HG02610 (cell line): Measurements from ENCODE around the gene IER2.
A peak's percentile ranks its signal among the peaks of the same experiment; 100 is the strongest.

Experiments used
- ATAC-seq: cut with Tn5 transposase; IDR thresholded peaks from one replicate; pipeline ENCODE4 v1.9.1; 2021; ENCODE audit warnings: mild to moderate bottlenecking, moderate library complexity; ENCODE audit not compliant: unreplicated experiment

The IER2 gene, protein sequence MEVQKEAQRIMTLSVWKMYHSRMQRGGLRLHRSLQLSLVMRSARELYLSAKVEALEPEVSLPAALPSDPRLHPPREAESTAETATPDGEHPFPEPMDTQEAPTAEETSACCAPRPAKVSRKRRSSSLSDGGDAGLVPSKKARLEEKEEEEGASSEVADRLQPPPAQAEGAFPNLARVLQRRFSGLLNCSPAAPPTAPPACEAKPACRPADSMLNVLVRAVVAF

DNA sequence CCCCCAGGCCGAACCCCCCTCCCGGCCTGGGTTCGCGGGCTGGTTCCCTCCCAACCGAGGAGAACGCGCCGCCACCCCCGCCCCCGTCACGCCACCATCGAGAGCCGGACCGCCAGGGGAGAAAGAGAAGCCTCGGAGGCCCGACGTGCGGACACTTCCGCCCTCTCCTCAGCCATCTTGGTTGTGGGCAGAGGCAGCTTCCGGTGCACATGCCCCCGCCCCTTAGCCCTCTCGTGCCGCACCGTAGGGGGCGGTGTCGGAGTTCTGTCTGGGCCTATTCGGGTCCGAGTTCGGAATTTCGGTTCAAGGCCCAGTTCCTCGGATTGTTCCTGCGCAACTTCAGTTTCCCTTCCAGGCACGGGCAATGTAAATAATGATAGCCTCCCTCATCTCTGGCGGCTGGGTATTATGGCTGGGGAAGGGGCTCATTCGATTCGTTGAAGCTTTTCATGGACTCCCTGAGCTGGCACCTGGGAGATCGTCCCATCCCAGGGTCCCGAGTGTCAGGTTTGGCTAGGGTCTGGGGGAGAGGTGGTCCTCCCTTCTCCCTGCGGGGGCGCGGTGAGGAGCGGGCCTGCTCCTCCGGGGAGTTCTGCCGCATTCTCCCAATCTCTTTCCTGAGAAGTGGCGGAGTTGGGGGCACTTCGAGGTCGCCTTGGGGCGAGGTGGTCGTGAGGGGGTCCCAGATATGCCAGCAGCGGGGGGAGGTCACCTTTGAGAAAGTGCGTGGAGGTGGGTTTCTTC is at the start of gene IER2, which contains the start of gene STX10:
TSS of gene IER2 (plus strand) at position 225 of the 744 bp plus-strand sequence. CDS start 2,776 bp downstream, outside the sequence.
TSS of gene STX10 (minus strand) at position 189 of the 744 bp plus-strand sequence. CDS start 202 bp downstream, outside the sequence.
- peak; percentile 36 for ATAC-seq

- no peak for ATAC-seq
These were observed 49.2 kb upstream of the IER2 start for GRCh38 chr19:13100841-13101589.

GRCh38 chr19:13101590-13102415 is 48.4 kb upstream of the IER2 start:
- ATAC-seq, result no peak

DNA sequence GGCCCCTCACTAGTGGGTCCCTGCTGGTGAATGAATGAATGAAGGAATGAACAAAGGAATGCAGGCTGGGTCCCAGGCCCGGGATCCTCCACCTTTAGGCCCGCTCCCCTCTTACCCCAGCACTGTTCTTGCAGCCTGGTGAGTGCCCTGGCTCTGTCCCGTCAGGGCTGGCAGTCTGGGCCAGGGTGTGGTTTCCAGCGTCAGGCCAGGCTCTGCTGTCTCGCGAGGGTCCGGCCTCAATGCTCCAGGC is 47.9 kb upstream of the IER2 start:
- no peak for ATAC-seq

- peak; percentile 25 for ATAC-seq
These were observed 47.3 kb upstream of the IER2 start, which contains the start of gene LYL1 for GRCh38 chr19:13102666-13103580. LYL1 (minus strand) TSS chr19:13102858; CDS start chr19:13101171, 1,687 bp downstream.

DNA sequence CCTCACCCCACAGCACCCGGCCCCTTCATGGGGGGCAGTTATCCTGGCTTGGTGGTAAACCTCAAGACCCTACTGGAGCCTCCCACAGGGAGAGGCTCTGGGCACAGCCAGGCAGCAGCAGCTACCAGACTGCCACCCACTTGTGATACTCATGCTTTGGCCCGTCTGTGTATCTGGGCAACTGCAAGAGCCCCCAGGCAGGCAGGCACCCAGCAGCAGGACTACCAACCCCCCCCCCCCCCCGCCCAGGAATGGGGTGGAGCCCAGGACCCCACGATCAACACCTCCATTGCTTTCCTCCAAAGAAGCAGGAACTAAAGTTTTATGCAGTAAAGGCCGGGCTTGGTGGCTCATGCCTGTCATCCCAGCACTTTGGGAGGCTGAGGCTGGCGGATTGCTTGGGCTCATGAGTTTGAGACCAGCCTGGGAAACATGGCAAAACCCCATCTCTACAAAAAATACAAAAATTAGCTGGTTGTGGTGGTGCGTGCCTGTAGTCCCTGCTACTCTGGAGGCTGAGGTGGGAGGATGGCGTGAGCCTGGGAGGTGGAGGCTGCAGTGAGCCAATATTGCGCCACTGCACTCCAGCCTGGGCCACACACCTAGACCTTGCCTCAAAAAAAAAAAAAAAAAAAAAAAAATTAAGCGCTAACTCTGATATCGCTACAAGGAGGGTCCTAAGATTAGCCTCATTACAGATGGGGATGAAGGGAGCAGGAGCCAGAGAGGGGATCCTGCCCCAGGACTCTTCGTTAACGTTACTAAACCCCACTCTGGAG is 46.4 kb upstream of the IER2 start:
- ATAC-seq, result no peak

DNA sequence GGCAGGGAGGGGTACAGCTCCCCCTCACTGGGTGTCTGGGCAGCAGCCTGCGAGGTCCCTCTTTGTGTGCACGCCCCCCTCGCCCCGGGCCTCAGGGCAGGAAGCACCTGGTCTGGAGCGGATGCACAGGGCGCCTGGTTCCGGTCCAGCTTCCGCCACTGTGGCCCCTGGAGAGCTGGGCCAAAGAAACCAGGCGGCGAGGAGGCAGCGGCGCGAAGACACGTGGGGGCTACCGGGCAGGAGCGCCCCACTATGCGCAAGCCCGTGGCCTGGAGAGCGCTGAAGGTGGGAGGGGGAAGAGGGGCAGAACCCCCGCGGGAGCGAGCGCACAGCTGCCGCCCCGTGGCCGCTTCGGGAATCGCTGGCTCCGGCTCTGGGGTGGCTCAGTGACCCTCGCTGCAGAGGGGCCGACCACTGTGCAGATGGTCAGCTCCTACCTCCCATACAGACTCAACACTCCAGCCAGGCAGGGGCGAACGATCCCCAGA is 45.8 kb upstream of the IER2 start:
- ATAC-seq, result peak; percentile 27

- no peak for ATAC-seq
These were observed 45.1 kb upstream of the IER2 start for GRCh38 chr19:13104848-13105711.

DNA sequence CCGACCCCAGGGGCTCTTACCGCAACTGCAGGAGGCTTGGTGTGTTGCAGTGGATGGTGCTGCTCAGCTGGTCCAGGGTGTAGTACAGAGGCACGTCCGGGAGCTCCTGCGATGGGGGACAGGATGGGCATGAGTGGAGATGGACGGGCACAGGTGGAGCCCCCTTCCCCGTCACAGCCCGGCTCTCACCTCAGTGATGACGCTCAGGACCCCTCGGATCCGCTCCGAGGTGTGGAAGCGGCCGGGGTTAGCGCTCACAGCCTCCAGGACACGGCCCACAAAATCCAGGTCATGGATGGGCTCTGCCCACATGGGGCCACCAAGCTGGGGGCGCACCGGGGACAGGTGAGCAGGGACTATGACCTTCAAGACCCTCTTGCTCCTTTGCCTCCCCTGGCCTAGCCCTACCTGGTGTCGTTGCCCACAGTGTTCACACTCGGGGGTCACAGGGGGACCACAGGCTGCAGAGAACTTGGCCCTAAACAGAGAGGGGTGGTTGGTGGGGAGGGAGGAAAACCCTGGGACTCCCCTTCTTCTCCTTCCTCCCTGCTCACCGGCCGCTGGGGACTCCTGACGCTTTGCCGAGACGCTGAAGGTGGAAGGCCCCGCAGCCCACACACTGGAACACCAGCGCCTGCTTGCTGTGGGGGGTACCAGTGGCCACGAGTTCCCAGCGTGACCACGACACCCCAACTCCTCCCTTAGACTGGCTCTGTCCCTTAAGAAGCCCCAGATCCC is 40.7 kb upstream of the IER2 start:
- no peak for ATAC-seq

GRCh38 chr19:13110099-13110610 is 40.1 kb upstream of the IER2 start:
- ATAC-seq, result no peak

DNA sequence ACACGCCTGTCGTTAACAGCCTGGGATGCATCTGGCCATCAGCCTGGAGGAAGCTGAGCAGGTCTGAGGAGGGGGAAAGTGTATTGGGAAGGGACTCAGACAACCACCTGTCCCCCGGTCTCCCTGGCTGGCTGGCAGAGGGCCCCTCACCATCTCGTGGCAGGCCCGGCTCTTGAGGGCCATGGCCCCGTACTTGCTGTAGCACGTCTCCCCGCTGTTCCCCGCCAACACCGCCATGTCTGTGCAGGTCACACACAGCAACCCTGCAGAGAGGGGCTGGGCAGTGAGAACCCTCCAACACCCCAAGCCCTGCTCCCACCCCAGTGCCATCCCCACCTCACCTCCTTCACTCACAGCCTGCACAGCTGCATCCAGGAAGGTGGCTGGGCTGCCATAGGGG is 37.7 kb upstream of the IER2 start:
- no peak for ATAC-seq

DNA sequence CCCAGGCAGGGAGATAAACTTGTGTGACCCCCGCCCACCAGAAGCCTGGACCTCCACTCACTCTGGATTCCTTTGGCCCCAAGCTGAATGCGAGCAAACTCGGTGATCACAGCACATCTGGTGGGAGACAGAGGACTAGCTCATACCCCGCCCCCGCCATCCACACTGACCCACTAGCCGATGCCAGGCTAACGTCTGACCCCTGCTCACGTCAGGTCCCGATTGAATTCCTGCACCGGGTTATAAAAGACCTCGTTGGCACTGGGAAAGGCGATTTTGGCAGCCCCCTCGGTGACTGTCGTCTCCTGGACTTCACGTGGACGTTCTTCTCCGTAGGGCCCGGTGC is 34.3 kb upstream of the IER2 start:
- ATAC-seq, result no peak

- peak; percentile 37 for ATAC-seq
These were observed 33.7 kb upstream of the IER2 start, which contains the start of gene TRMT1 for GRCh38 chr19:13116282-13117175. TRMT1 (minus strand) TSS chr19:13116740; CDS start chr19:13116399, 341 bp downstream.

GRCh38 chr19:13117176-13117771 is 32.9 kb upstream of the IER2 start:
- ATAC-seq, result peak; percentile 1

GRCh38 chr19:13117772-13118423 is 32.3 kb upstream of the IER2 start, which contains the start of gene NACC1:
NACC1 (plus strand) TSS chr19:13118264; CDS start chr19:13135208, 16,944 bp downstream.
- peak; percentile 59 for ATAC-seq
